COLO668 (cell line): ENCODE measurements around the gene GBA3.

Experiments used
- DNase-seq: peaks from one replicate; lab custom pipeline; 2025; ENCODE audit not compliant: unreplicated experiment; lab: John Stamatoyannopoulos, UW

The GBA3 gene

GRCh38 chr4:22695029-22695428, 2.3 kb downstream of the GBA3 start:
- no peak for DNase-seq

GRCh38 chr4:22695917-22696316, 3.2 kb downstream of the GBA3 start:
- no peak for DNase-seq

DNA sequence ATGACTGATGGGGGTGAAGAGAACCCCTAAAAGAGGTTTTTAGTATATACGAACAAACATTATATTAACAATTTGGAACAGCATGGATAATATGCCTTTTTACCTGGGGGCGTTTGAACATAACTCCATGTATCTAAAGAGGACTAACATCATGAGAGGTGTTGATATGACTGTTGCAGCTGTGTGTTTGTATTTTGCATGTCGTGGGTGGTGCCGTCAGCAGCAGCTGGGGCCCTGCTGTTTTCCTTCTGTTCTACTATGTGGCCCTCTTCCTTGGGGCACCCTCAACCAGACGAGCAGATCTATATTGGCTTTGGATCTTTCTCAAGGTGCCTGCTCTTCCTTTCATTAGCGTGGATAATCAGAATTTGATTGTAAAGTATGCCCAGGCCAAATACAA, 11.2 kb downstream of the GBA3 start:
- DNase-seq, result no peak

DNA sequence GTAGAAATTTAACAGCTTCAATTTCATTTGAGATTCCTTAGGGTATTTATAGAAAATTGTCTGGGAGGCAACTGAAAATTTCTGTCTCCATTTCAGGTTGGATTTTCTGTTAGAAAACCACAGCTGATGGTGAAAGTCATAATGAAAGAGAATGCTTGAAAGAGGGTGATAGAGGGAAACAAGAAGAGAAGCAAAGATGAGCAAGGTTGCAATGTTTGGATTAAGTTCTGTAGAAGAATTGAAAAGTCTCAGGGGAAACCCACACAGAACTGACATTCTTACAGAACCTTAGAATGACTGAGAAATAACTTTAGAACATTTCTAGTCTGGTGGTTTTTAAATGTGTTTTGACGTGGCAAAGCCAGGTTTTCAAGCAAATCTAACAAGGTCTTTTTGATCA, 14.7 kb downstream of the GBA3 start:
- no peak for DNase-seq

- no peak for DNase-seq
These were observed 16.2 kb downstream of the GBA3 start for GRCh38 chr4:22708961-22709360.

- no peak for DNase-seq
These were observed 19.4 kb downstream of the GBA3 start for GRCh38 chr4:22712105-22712504.

DNA sequence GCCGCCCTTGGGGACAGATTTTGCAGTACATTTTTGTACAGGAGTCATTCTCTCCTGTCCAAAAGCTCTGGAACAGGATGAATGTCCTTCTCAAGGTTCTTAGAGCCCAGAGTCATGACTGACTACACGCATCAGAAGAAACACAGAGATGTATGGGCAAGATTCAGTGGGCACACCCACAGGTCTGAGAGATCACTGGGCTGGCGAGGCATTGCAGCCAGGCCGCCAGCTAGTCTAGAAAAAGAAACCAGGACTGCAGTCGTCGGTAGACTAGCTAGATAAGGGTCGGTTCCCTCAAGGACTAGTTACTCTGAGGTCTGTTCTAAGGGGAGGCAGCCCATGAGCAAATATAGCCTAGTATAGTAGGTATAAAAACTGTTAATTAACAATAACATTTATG, 19.8 kb downstream of the GBA3 start:
- DNase-seq, result no peak

GRCh38 chr4:22713841-22714240, 21.1 kb downstream of the GBA3 start:
- DNase-seq, result no peak

- no peak for DNase-seq
These were observed 26.5 kb downstream of the GBA3 start for GRCh38 chr4:22719218-22719617.

GRCh38 chr4:22720091-22720490, 27.4 kb downstream of the GBA3 start:
- DNase-seq, result no peak

DNA sequence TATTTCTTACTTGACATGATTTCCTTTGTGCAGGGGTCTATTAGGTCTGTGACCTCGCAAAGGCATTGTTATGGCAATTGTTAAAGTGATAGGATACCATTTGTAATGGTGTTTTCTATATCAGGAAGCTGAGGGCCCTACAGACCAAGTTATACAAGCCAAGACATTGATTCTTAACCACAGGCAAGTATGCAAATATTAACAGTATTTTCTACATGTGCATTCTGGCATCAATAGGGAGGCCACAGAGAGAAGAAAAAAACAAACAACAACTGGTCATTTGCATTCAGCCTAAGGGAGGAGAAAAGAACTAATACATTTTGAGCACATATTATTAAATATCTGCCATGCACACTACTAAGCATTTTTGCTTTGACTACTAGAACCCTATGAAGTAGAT, 28.5 kb downstream of the GBA3 start:
- no peak for DNase-seq

- DNase-seq, result no peak
These were observed 37.3 kb downstream of the GBA3 start for GRCh38 chr4:22730021-22730420.

DNA sequence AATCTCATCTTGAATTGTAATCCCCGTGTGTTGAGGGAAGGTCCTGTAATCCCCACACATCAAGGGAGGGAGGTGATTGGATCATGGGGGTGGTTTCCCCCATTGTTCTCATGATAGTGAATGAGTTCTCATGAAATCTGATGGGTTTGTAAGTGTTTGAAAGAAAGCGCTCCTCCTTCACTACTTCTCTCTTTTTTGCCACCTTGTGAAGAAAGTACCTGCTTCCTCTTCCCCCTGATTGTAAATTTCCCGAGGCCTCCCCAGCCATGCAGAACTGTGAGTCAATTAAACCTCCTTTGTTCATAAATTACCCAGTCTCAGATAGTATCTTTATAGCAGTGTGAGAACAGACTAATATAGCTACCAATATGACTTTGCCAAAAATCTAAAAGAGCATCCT, 41.1 kb downstream of the GBA3 start:
- no peak for DNase-seq

GRCh38 chr4:22736912-22737311, 44.2 kb downstream of the GBA3 start:
- DNase-seq, result no peak

DNA sequence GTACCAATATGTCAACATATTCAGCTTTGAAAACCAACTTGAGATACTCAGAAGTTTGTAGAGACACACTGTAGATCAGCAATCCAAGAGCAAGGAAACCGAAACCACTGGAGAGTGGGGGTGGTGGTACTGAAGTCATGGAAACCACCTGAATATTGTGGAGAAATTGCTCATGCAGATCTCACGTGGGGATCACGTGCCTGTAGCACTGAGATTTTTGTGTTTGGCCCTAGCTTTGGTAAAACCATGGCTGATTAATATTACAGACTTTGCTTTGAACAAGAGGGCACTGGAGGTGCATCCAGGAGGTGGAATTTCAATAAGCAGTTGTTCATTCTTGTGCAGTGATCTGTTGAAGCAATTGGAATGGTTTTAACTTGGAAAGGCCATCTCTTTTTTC, 47.2 kb downstream of the GBA3 start:
- DNase-seq, result no peak

DNA sequence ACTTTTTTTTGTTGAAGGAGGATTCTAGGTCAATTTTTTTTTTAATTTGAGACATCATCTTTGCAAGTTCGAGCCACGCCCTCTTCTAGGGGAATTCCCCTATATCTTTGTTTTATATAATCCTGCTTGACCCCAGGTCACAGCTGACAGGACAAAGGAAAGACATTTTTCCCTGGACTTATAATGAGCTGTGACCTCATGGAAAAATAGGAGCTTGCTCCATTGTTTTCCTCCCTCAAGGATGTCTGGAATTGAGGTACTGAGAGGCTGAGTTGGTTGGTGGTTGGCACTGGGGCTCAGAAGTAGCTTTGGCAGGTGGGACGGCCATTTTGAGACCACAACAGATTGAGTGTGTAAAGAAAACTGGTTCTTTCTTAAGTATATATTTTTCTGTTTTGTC, 49.0 kb downstream of the GBA3 start:
- no peak for DNase-seq

GRCh38 chr4:22743290-22743689, 50.6 kb downstream of the GBA3 start:
- no peak for DNase-seq

- DNase-seq, result no peak
These were observed 51.8 kb downstream of the GBA3 start for GRCh38 chr4:22744478-22745062.

DNA sequence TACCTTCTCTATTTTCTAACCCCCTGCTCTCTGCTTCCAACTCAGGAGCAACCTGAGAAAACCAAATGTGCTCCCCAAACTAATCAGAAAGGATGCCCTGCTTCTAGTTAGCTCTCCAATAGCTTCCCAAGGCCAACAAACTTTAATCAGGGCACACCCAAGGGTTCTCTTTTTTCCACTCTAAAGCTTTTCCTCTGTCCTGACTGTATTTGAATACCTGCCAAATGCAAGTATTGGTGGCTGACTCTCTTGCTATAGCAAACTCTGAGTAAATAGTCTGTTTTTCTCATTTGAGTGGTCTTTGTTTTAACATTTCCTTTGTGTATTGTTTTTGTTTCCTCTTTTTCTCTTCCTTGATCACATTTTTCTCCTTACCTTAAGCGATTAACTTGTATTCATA, 52.5 kb downstream of the GBA3 start:
- DNase-seq, result no peak

DNA sequence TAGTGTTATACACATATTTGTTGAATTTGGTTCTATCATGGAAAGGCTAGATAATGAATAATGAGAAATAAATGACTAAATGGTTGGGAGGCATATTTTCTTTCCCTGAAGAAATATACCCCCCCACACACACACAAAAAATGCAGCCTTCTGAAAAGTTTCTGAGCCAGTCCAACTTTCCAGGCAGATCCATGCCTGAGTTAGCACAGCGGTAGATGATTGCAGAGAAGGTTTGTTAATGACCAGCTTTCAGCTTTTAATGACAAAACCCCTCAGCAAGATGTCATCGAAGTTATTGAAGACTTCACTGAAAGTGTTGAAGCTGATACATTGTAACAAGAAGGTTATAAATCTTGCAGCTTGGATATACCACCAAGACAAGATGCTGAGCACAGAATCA, 61.4 kb downstream of the GBA3 start:
- no peak for DNase-seq

DNA sequence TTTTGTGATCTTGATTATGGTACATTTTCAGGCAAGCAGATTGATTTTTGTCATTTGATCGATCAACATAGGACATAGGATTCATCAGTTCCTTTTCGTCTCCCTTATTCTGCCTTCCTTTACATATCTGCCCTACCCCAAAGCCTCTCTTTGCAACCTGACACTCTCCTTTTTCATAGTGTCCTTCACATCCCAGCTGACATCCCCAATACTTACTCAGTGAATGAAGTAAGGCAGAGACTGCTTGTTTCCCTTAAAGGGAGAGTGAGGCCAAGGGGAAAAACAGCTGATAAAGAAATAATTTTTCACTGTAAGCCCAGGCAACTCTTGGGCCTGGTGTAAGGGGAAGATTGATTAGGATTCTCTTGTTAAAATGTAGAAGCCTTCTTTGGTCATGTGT, 69.8 kb downstream of the GBA3 start:
- DNase-seq, result no peak

- no peak for DNase-seq
These were observed 71.4 kb downstream of the GBA3 start for GRCh38 chr4:22764183-22764582.

GRCh38 chr4:22766068-22766467, 73.3 kb downstream of the GBA3 start:
- DNase-seq, result no peak
